Activated CD4-positive, alpha-beta T cell treated with anti-CD3 and anti-CD28 coated beads, Interleukin-2, amount 10 ng/mL, durations not matched to agents 7 days and 5 days (primary cell): ENCODE data around the gene TOMT. TPM values are rescaled to one million over a fixed set of nuclear protein-coding genes. Genes with fewer than 3 reads are reported as not detected.
A peak's percentile ranks its signal among the peaks of the same experiment; 100 is the strongest.
"Not testable (repeated sequence)": the region's sequence is repeated elsewhere in the genome, so short reads cannot be mapped to it uniquely, and the experiment has no call there.

Experiments
- CTCF ChIA-PET: fragments of 350-600 bp; sonication (Branson Sonifier 250); formaldehyde crosslinking; loops from one replicate; lab custom pipeline; 2021; ENCODE audit warnings: antibody characterized with exemption; lab: Charles Lee
- POLR2A ChIA-PET: fragments of 350-600 bp; sonication (Branson Sonifier 250); formaldehyde crosslinking; loops from one replicate; lab custom pipeline; 2021; ENCODE audit warnings: antibody characterized with exemption; lab: Charles Lee
- DNase-seq: peaks from one replicate; pipeline ENCODE4 v3.0.0-alpha.2; 2020
- H3K27ac Mint-ChIP-seq: one replicate; pipeline ENCODE4 v1.8.0; 2021; ENCODE audit warnings: mild to moderate bottlenecking, moderate library complexity, mixed read lengths
- H3K27me3 Mint-ChIP-seq: one replicate; pipeline ENCODE4 v1.8.0; 2021; ENCODE audit warnings: mixed read lengths
- H3K36me3 Mint-ChIP-seq: one replicate; pipeline ENCODE4 v1.8.0; 2021; ENCODE audit warnings: low read depth, mixed read lengths
- H3K4me1 Mint-ChIP-seq: one replicate; pipeline ENCODE4 v1.8.0; 2021; ENCODE audit warnings: mixed read lengths
- H3K4me3 Mint-ChIP-seq: one replicate; pipeline ENCODE4 v1.8.0; 2021; ENCODE audit warnings: mild to moderate bottlenecking, moderate library complexity, mixed read lengths
- H3K9me3 Mint-ChIP-seq: one replicate; pipeline ENCODE4 v1.8.0; 2021; ENCODE audit warnings: mixed read lengths
- total RNA-seq, 2 experiments: library from RNA; stranded (reverse); gene quantifications; one replicate each; pipeline ENCODE4 v1.2.3, GENCODE V29; 2021

The TOMT gene
- total RNA-seq, 2 experiments from 2014 or later: not detected

GRCh38 chr11:72114570-72114969, 8.8 kb downstream of the TOMT start:
- Mint-ChIP-seq H3K9me3 (peaks cover 3% of the 10 kb centered on the region), H3K4me1 (peaks cover 31% of the 10 kb centered on the region), H3K27ac (no peak overlapping the region), H3K4me3 (no peak overlapping the region), H3K27me3 (no peaks in the 10 kb centered on the region), H3K36me3 (peaks cover 10% of the 10 kb centered on the region)
- DNase-seq: no peak
- CTCF ChIA-PET: interaction anchor here (0.7 to 1.8 kb wide), 3 partner anchors 8 to 75 kb away, joined by 3 to 5 read pairs (median 3); partner anchors contain the start of gene TOMT
- POLR2A ChIA-PET: no interaction called here

- ChIA-PET CTCF (interaction anchor here (0.6 to 1.8 kb wide), 4 partner anchors 10 to 779 kb away, joined by 3 to 5 read pairs (median 4); partner anchors contain the start of gene TOMT), POLR2A (no interaction called here)
- no peak overlapping the region for H3K4me3 Mint-ChIP-seq
- no peaks in the 10 kb centered on the region for H3K27me3 Mint-ChIP-seq
- peaks cover 2% of the 10 kb centered on the region for H3K36me3 Mint-ChIP-seq
- DNase-seq: no peak
- H3K9me3 Mint-ChIP-seq: peaks cover 3% of the 10 kb centered on the region
- peaks cover 24% of the 10 kb centered on the region for H3K4me1 Mint-ChIP-seq
- peak overlapping the region; percentile 6 for H3K27ac Mint-ChIP-seq
Measured at GRCh38 chr11:72116019-72116755, 10.5 kb downstream of the TOMT start.

- POLR2A ChIA-PET: no interaction called here
- H3K36me3 Mint-ChIP-seq: no peaks in the 10 kb centered on the region
- peaks cover 3% of the 10 kb centered on the region for H3K9me3 Mint-ChIP-seq
- no peaks in the 10 kb centered on the region for H3K27me3 Mint-ChIP-seq
- no peak for DNase-seq
- CTCF ChIA-PET: interaction anchor here (1.0 kb wide), 1 partner anchor 24 kb away, joined by 4 read pairs; no protein-coding TSS in a partner anchor
- H3K4me3 Mint-ChIP-seq: no peak overlapping the region
- H3K4me1 Mint-ChIP-seq: peaks cover 6% of the 10 kb centered on the region
- no peak overlapping the region for H3K27ac Mint-ChIP-seq
Measured at GRCh38 chr11:72119198-72119597, 13.5 kb downstream of the TOMT start.

DNA sequence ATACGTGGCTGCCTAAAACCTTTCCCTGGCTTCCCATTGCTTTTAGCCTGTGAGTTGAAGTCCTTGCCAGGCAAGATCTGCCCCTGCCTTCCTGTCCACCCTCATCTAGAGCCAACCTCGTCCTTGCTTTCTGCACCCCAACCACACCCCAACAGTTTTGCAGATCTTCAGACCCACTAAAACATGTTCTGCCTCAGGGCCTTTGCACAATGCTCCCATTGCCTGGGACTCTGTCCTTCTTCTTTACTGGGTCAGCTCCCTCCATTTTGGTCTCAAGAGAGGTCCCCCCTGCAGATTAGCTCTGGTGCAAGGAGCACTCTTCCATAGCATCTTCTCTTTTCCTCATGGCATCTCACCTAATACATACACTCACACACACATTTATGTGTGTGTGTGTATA, 15.2 kb downstream of the TOMT start:
- H3K27me3 Mint-ChIP-seq: peaks cover 7% of the 10 kb centered on the region
- CTCF ChIA-PET: interaction anchor here (0.7 to 1.3 kb wide), 3 partner anchors 24 to 106 kb away, joined by 3 read pairs; no protein-coding TSS in a partner anchor
- peaks cover 6% of the 10 kb centered on the region for H3K4me1 Mint-ChIP-seq
- POLR2A ChIA-PET: no interaction called here
- peaks cover 15% of the 10 kb centered on the region for H3K9me3 Mint-ChIP-seq
- no peak for DNase-seq
- H3K27ac Mint-ChIP-seq: no peak overlapping the region
- no peaks in the 10 kb centered on the region for H3K36me3 Mint-ChIP-seq
- no peak overlapping the region for H3K4me3 Mint-ChIP-seq

- Mint-ChIP-seq H3K4me1 (peaks cover 6% of the 10 kb centered on the region), H3K9me3 (peaks cover 18% of the 10 kb centered on the region), H3K27ac (no peak overlapping the region), H3K4me3 (no peak overlapping the region), H3K27me3 (peaks cover 7% of the 10 kb centered on the region), H3K36me3 (peaks cover 3% of the 10 kb centered on the region)
- CTCF ChIA-PET: no interaction called here
- POLR2A ChIA-PET: no interaction called here
- DNase-seq: no peak
Measured at GRCh38 chr11:72122607-72123006, 16.9 kb downstream of the TOMT start.

- peaks cover 23% of the 10 kb centered on the region for H3K9me3 Mint-ChIP-seq
- CTCF ChIA-PET: no interaction called here
- H3K27ac Mint-ChIP-seq: no peak overlapping the region
- peaks cover 6% of the 10 kb centered on the region for H3K4me1 Mint-ChIP-seq
- POLR2A ChIA-PET: no interaction called here
- H3K4me3 Mint-ChIP-seq: no peak overlapping the region
- DNase-seq: no peak
- peaks cover 3% of the 10 kb centered on the region for H3K36me3 Mint-ChIP-seq
- H3K27me3 Mint-ChIP-seq: peaks cover 9% of the 10 kb centered on the region
Measured at GRCh38 chr11:72123117-72123653, 17.5 kb downstream of the TOMT start.

GRCh38 chr11:72124046-72124445, 18.3 kb downstream of the TOMT start:
- peaks cover 6% of the 10 kb centered on the region for H3K4me1 Mint-ChIP-seq
- CTCF ChIA-PET: interaction anchor here (1.3 kb wide), 1 partner anchor 9 kb away, joined by 3 read pairs; no protein-coding TSS in a partner anchor

DNA sequence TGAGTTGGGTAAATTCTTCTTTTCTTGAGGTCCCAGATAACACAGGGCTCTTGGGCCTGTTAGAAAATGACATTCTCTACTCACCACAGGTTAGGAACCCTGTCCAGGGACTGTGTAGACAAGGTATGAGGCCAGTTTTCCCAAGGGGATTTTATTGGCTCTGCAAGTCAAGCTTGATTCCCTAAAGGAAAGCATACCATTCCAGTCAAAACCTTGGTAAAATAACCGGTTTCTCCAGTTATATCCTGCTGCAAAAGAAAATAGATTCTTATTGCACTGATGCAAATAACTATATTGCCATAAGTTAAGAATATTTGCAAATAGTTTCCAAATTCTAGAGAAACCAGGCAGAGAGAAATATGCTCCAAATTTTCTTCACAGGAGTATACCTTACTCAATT, 20.2 kb downstream of the TOMT start:
- Mint-ChIP-seq H3K27ac (no peak overlapping the region), H3K36me3 (peaks cover 9% of the 10 kb centered on the region), H3K27me3 (peaks cover 16% of the 10 kb centered on the region), H3K4me3 (no peak overlapping the region), H3K9me3 (peaks cover 31% of the 10 kb centered on the region), H3K4me1 (no peaks in the 10 kb centered on the region)
- ChIA-PET POLR2A (no interaction called here), CTCF (interaction anchor here (0.6 to 1.8 kb wide), 2 partner anchors 19 kb away, joined by 4 to 8 read pairs; no protein-coding TSS in a partner anchor)
- DNase-seq: no peak

More at GRCh38 chr11:72124046-72124445, 18.3 kb downstream of the TOMT start:
- H3K9me3 Mint-ChIP-seq: peaks cover 30% of the 10 kb centered on the region
- no peak overlapping the region for H3K27ac Mint-ChIP-seq
- no peak overlapping the region for H3K4me3 Mint-ChIP-seq
- H3K36me3 Mint-ChIP-seq: peaks cover 8% of the 10 kb centered on the region
- DNase-seq: no peak
- POLR2A ChIA-PET: no interaction called here
- H3K27me3 Mint-ChIP-seq: peaks cover 14% of the 10 kb centered on the region

- H3K4me3 Mint-ChIP-seq: no peak overlapping the region
- peaks cover 9% of the 10 kb centered on the region for H3K36me3 Mint-ChIP-seq
- no peak for DNase-seq
- CTCF ChIA-PET: interaction anchor here (0.6 to 2.1 kb wide), 5 partner anchors 10 to 113 kb away, joined by 3 to 6 read pairs (median 4); no protein-coding TSS in a partner anchor
- no peak overlapping the region for H3K27ac Mint-ChIP-seq
- no peaks in the 10 kb centered on the region for H3K4me1 Mint-ChIP-seq
- peaks cover 31% of the 10 kb centered on the region for H3K9me3 Mint-ChIP-seq
- peaks cover 22% of the 10 kb centered on the region for H3K27me3 Mint-ChIP-seq
- POLR2A ChIA-PET: interaction anchor here (0.6 kb wide), 1 partner anchor 102 kb away, joined by 3 read pairs; no protein-coding TSS in a partner anchor
Measured at GRCh38 chr11:72127923-72128322, 22.2 kb downstream of the TOMT start.

GRCh38 chr11:72129381-72129780, 23.7 kb downstream of the TOMT start:
- no peak for DNase-seq
- Mint-ChIP-seq H3K27ac (no peak overlapping the region), H3K9me3 (peaks cover 28% of the 10 kb centered on the region), H3K36me3 (peaks cover 9% of the 10 kb centered on the region), H3K27me3 (peaks cover 30% of the 10 kb centered on the region), H3K4me1 (no peaks in the 10 kb centered on the region), H3K4me3 (no peak overlapping the region)
- POLR2A ChIA-PET: no interaction called here
- CTCF ChIA-PET: interaction anchor here (1.0 to 2.1 kb wide), 2 partner anchors 9 to 28 kb away, joined by 3 to 5 read pairs; no protein-coding TSS in a partner anchor

DNA sequence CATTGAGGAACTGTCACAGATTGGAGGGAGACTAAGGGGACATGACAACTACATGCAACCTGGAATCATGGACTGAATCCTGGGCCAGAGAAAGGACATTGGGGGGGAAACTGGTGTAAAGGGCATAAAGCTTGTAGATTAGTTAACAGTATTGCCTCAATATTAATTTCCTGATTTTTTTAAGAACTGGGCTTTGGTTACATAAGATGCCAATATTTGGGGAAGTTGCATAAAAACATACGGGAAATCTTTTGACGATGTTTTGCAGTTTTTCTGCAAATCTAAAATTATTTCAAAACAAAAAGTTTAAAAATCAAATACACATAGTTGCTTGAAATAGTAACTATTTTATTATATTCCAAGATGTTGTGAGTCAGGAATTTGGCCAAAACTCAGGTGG, 26.9 kb downstream of the TOMT start:
- H3K27me3 Mint-ChIP-seq: peaks cover 25% of the 10 kb centered on the region
- no peak overlapping the region for H3K27ac Mint-ChIP-seq
- H3K9me3 Mint-ChIP-seq: peaks cover 16% of the 10 kb centered on the region
- CTCF ChIA-PET: interaction anchor here (2.6 kb wide), 1 partner anchor 11 kb away, joined by 7 read pairs; no protein-coding TSS in a partner anchor
- H3K36me3 Mint-ChIP-seq: peaks cover 6% of the 10 kb centered on the region
- peaks cover 6% of the 10 kb centered on the region for H3K4me1 Mint-ChIP-seq
- no peak overlapping the region for H3K4me3 Mint-ChIP-seq
- POLR2A ChIA-PET: no interaction called here
- DNase-seq: no peak

- H3K36me3 Mint-ChIP-seq, CTCF ChIA-PET, DNase-seq, H3K27ac Mint-ChIP-seq, POLR2A ChIA-PET, H3K4me3 Mint-ChIP-seq, H3K4me1 Mint-ChIP-seq, H3K9me3 Mint-ChIP-seq: not testable (repeated sequence)
- peaks cover 16% of the 10 kb centered on the region for H3K27me3 Mint-ChIP-seq
Measured at GRCh38 chr11:72135473-72135872, 29.7 kb downstream of the TOMT start, which contains the start of gene FOLR3. Gene FOLR3 (plus strand): TSS chr11:72135725. CDS start chr11:72135953, 228 bp downstream.
